Measurements from ENCODE around the gene EPHB2. TPM values are rescaled to one million over a fixed set of nuclear protein-coding genes. Genes with fewer than 3 reads are reported as not detected.

The EPHB2 gene
- total and polyA plus RNA-seq, 2 of the 8 experiments (the other 6 are each of a cell fraction or from before 2014, with no cell fraction given), result 15.8 to 17.2 TPM

- no peak overlapping the region for H2BK20ac ChIP-seq (ENCODE audit: low read length)
- TF ChIP-seq TEAD4 (IDR thresholded peaks at IDR 0.05; ENCODE audit: low read depth, low read length), result no peak
- no peak for TF ChIP-seq RFX5 (IDR thresholded peaks at IDR 0.05; ENCODE audit: borderline replicate concordance, low read depth, low read length)
- TF ChIP-seq, protein P1, sequence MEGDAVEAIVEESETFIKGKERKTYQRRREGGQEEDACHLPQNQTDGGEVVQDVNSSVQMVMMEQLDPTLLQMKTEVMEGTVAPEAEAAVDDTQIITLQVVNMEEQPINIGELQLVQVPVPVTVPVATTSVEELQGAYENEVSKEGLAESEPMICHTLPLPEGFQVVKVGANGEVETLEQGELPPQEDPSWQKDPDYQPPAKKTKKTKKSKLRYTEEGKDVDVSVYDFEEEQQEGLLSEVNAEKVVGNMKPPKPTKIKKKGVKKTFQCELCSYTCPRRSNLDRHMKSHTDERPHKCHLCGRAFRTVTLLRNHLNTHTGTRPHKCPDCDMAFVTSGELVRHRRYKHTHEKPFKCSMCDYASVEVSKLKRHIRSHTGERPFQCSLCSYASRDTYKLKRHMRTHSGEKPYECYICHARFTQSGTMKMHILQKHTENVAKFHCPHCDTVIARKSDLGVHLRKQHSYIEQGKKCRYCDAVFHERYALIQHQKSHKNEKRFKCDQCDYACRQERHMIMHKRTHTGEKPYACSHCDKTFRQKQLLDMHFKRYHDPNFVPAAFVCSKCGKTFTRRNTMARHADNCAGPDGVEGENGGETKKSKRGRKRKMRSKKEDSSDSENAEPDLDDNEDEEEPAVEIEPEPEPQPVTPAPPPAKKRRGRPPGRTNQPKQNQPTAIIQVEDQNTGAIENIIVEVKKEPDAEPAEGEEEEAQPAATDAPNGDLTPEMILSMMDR (IDR thresholded peaks at IDR 0.05; ENCODE audit: control extremely low read depth in 1 of 3, insufficient read depth in 1 of 3, low read depth in 1 of 3, low read length in 3 of 3), result no peak
- TF ChIP-seq FOSL1 (IDR thresholded peaks at IDR 0.05; ENCODE audit: insufficient read depth, low read depth, low read length), result no peak
- TF ChIP-seq CHD1 (IDR thresholded peaks at IDR 0.05; ENCODE audit: low read depth, low read length), result no peak
- no peak for TF ChIP-seq CTBP2 (IDR thresholded peaks at IDR 0.05; ENCODE audit: borderline replicate concordance, insufficient read depth, insufficient read length, low read length)
- no peak for TF ChIP-seq RAD21 (IDR thresholded peaks at IDR 0.05 in 1 of 2, conservative IDR thresholded peaks at IDR 0.05 in 1 of 2; ENCODE audit: low read depth in 2 of 2, low read length in 2 of 2)
- no peaks in the 10 kb centered on the region for H3K36me3 ChIP-seq (ENCODE audit: control insufficient read depth in 2 of 4, insufficient read depth in 4 of 4, low read length in 3 of 4)
- no peak overlapping the region for H4K5ac ChIP-seq (ENCODE audit: insufficient read length, low read depth, low read length)
- H4K91ac ChIP-seq (replicated peaks; ENCODE audit: insufficient read length, low read length), result no peak overlapping the region
- no peaks in the 10 kb centered on the region for H4K20me1 ChIP-seq (replicated peaks in 1 of 2; ENCODE audit: control insufficient read depth in 1 of 2, insufficient read depth in 2 of 2, low read length in 2 of 2)
- FAIRE-seq, result no peak
- no peak overlapping the region for H3K14ac ChIP-seq (ENCODE audit: insufficient read length)
- H2BK5ac ChIP-seq (ENCODE audit: low read depth, low read length), result no peak overlapping the region
- DNase-seq (ENCODE audit: low read depth in 1 of 2, low spot score in 2 of 2), result no peak
- no peak overlapping the region for H3K4me3 ChIP-seq (ENCODE audit: extremely low read depth in 1 of 4, insufficient read depth in 2 of 4, low read depth in 3 of 4, low read length in 4 of 4)
- no peak overlapping the region for H4K8ac ChIP-seq (ENCODE audit: extremely low read depth, insufficient read depth, low read length)
- H2BK12ac ChIP-seq (ENCODE audit: low read depth, low read length), result no peak overlapping the region
- H3K79me1 ChIP-seq (ENCODE audit: low read depth, low read length), result peaks cover 1% of the 10 kb centered on the region; the same call in 1 of the 2 replicates
- H3K18ac ChIP-seq (ENCODE audit: extremely low read depth, low read length), result no peak overlapping the region
- no peak overlapping the region for H2BK120ac ChIP-seq (replicated peaks; ENCODE audit: low read depth, low read length)
- no peak overlapping the region for H3K4ac ChIP-seq (replicated peaks; ENCODE audit: insufficient read length, low read depth, low read length)
- no peak overlapping the region for H3K23ac ChIP-seq (ENCODE audit: insufficient read length)
- CTCF ChIA-PET (ENCODE audit: partially characterized antibody), result interaction anchor here (0.6 to 3.7 kb wide), 13 partner anchors 11 to 115 kb away, joined by 3 to 18 read pairs (median 4); no protein-coding TSS in a partner anchor
- no peaks in the 10 kb centered on the region for H3K9me3 ChIP-seq (ENCODE audit: insufficient read depth in 2 of 2, low read depth in 1 of 2, low read length in 1 of 2)
- no peak overlapping the region for H2AK5ac ChIP-seq (ENCODE audit: low read depth, low read length)
- H2BK15ac ChIP-seq (ENCODE audit: low read length), result no peak overlapping the region
- POLR2A ChIA-PET (ENCODE audit: partially characterized antibody), result no interaction called here
- no peak overlapping the region for H3K56ac ChIP-seq (replicated peaks; ENCODE audit: insufficient read length, low read depth, low read length)
- no peak overlapping the region for H3K27ac ChIP-seq (ENCODE audit: low read depth, low read length)
- no peaks in the 10 kb centered on the region for H3K4me1 ChIP-seq (replicated peaks in 1 of 4; ENCODE audit: control insufficient read depth in 3 of 4, insufficient read depth in 4 of 4, low read length in 3 of 4)
- no peak overlapping the region for H3K9ac ChIP-seq (replicated peaks in 1 of 4; ENCODE audit: extremely low read depth in 1 of 4, low read depth in 3 of 4, low read length in 3 of 4)
- 85% methylated on average over 4 of the region's 4 CpGs; no CpG with 5 or more reads in 1 of the 2 experiments for WGBS, 2 experiments (ENCODE audit: extremely low coverage in 1 of 2, insufficient coverage in 1 of 2, insufficient read length in 1 of 2, insufficient replicate concordance in 2 of 2, low coverage in 1 of 2, low lambda C conversion rate in 2 of 2, missing lambda C conversion rate in 1 of 2)
- H3K27me3 ChIP-seq (replicated peaks in 1 of 4; ENCODE audit: control insufficient read depth in 3 of 4, extremely low read depth in 1 of 4, insufficient read depth in 3 of 4, low read length in 3 of 4), result no peaks in the 10 kb centered on the region
- no peaks in the 10 kb centered on the region; the same call in 1 of the 2 replicates for H3K23me2 ChIP-seq (ENCODE audit: low read depth, low read length)
- H3K4me2 ChIP-seq (ENCODE audit: insufficient read depth in 1 of 2, low read depth in 2 of 2, low read length in 2 of 2), result no peak overlapping the region
- no peaks in the 10 kb centered on the region for H3K79me2 ChIP-seq (ENCODE audit: control insufficient read depth in 1 of 2, insufficient read depth in 2 of 2, low read length in 2 of 2)
- H2AFZ ChIP-seq (ENCODE audit: low read length), result no peak overlapping the region
Observed at GRCh38 chr1:22819361-22819760, 108.7 kb downstream of the EPHB2 start.
